Measurements from ENCODE around the gene GALR2. TPM values are rescaled to one million over a fixed set of nuclear protein-coding genes. Genes with fewer than 3 reads are reported as not detected.

GALR2 gene
- total RNA-seq, 1 donor from 2014 or later, result not detected

- no peak for DNase-seq
These were observed 5.6 kb downstream of the GALR2 start for GRCh38 chr17:76079956-76080767.

- no peak for DNase-seq
These were observed 6.2 kb downstream of the GALR2 start for GRCh38 chr17:76080768-76081287.

- no peak for DNase-seq
These were observed 7.0 kb downstream of the GALR2 start for GRCh38 chr17:76081295-76082210.

- no peak for DNase-seq
These were observed 8.0 kb downstream of the GALR2 start for GRCh38 chr17:76082326-76083251.

GRCh38 chr17:76083536-76084182 lies 9.1 kb downstream of the GALR2 start:
- no peak for DNase-seq

DNA sequence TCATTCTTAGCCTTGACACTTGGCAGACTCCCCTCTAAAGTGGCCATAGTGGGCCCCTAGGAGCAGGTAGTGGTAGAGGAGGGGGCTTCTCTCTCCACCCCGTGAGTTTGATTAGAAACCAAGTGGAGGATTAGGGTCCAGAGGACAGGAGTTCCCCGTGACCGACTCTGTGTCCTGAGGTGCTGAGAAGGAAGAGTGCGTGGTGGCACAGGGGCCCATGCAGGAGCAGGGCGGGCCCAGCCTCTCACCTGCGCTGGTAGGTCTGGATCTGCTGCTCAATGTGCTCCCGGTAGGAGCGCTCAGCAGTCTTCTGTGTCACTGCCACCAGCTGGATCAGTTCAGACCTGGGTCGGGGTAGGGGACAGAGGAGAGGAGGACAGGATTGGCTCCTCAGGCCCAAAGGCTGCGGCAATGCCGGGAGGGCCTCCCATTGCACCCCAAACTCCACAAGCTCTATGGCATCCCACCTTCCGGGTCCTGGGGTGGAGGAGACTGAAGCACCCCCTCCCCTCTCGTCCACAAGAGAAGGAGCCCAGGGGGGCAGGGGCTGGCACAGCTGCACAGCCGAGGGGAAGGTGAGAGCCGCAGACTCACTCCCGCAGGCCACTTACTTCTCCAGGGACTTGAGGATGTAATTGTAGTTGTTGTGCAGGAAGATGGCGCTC lies 10.6 kb downstream of the GALR2 start:
- no peak for DNase-seq

DNA sequence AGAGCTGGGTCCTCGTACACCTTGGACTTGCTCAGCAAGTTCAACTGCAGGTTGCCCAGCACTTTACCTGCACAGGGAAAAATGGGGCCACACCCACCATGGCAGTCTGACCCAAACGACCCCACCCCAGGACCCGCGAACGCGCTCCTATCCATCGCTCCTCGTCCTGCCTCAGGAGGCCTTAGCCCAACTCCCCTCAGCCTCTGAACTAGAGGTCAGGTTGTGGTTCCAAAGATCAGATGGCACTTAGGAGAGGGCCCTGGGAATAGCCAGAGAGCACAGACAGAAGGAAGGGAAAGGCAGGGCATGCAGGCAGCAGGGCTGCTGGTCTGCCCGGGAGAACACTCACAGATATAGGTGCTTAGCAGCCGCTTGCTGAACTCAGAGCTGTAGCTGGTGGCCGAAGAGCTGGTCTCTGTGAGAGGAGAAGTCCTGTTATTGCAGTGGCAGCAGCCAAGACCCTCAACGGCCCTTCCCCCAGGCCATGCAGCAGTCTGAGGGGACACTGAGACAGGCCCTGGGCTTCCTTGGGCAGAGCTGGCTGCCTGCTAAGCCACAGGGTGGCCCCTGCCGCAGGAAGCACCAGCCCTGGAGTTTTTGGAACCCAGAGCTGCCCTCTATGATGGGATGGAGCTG lies 11.3 kb downstream of the GALR2 start:
- DNase-seq, result no peak

- no peak for DNase-seq
These were observed 11.8 kb downstream of the GALR2 start for GRCh38 chr17:76086384-76086783.

- DNase-seq, result no peak
These were observed 12.9 kb downstream of the GALR2 start for GRCh38 chr17:76087531-76087930.

GRCh38 chr17:76088041-76088867 lies 13.7 kb downstream of the GALR2 start:
- DNase-seq, result no peak

DNA sequence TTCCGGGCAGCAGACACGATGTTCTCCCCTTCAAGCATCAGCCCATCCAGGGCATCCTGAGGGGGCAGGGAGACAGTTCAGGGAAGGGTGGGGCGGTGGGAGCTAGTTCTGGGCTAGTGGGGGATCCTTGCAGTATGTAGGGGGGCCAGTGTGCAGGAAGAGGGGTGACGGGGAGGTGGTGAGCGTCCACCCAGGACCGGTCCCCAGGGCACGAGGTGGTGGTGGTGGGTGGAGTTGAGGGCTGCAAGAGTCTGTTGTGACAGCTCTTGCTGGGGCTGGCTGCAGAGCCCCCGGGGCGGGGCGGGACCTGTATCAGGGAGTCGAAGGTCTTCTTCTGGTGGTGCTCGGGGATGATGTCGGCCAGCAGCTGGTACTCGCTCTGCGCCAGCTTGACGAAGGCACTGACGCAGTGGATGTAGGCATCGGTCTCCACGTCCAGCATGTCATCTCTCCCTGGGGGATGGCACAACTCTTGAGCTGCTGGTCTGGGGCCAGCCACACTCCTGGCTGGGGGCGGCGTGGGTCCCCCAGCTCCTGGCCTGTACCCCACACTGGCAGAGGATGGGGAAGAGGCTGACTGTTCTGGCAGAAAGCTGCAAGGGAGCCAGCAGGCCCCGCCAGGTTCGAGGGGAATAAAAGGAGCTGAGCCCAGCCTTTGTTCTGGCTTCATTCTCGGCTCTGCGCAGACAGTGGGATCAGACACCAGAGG lies 14.4 kb downstream of the GALR2 start:
- no peak for DNase-seq

DNA sequence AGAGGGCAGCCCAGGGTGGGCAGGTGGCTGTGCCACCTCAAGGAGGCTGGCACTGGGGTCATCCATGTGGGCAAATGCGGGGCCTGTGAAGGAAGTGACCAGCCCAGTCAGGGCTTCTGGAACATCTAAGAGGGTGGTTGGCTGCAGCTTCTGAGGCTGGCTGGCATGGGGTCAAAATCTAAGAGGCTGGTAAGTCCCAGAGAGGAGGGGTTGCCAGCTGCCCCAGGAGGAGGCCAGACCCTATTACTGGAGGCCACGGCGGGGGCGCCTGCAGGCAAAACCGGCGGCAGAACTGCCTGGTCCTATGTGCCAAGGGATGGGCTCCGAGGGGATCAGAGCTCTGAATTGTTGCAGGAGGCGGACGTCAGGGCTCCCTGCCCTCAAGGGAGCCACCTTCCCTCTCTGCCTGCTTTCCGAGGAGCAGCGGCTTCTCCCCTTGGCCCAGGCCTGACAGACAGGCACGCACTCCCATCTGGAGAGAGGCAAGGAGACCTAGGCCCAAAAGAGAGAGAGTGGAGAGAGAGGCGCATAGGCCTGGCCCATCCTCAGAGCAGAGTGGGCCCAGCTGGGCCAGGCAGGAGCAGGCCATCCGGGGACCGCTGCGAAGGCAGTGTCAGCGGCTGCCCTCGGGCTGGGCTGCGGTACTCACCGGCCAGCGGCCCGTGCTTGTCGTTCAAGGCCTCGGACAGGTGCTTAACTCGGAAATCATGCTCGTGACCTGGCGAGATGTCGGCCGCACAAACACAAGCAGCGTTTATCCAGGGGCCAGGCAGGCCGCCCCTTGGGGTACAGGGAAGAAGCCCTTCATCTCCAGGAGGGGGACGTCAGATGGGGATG lies 15.3 kb downstream of the GALR2 start:
- DNase-seq, result no peak

DNA sequence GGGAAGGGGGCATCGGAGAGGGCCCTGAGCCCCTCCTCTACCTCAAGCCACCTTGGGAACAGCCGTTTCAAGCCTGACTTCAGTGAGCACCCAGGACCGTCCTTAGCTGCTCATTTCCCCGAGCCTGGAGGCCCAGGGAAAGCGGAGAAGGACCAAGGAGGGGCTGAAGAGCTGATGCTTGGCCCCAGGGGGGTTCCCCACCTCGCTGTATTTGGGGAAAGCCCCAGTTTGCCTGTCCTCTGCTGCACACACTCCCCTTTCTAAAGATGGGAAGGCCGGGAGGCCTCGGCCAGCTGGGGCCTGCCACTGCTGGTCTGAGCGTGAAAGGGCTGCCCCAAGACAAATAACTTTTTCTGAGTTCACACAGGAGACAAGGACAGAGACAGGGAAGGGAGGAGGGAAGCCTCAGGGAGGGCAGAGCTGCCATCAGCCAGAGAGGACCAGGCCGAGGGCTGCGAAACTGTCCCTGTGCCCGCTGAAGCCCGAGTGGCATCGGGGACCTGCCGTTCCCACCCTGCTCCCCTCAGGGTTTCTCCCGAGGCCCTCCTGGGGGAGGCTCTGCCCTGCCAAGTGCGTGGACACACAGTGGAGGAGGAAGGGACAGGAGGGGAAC lies 16.0 kb downstream of the GALR2 start:
- DNase-seq, result no peak

DNA sequence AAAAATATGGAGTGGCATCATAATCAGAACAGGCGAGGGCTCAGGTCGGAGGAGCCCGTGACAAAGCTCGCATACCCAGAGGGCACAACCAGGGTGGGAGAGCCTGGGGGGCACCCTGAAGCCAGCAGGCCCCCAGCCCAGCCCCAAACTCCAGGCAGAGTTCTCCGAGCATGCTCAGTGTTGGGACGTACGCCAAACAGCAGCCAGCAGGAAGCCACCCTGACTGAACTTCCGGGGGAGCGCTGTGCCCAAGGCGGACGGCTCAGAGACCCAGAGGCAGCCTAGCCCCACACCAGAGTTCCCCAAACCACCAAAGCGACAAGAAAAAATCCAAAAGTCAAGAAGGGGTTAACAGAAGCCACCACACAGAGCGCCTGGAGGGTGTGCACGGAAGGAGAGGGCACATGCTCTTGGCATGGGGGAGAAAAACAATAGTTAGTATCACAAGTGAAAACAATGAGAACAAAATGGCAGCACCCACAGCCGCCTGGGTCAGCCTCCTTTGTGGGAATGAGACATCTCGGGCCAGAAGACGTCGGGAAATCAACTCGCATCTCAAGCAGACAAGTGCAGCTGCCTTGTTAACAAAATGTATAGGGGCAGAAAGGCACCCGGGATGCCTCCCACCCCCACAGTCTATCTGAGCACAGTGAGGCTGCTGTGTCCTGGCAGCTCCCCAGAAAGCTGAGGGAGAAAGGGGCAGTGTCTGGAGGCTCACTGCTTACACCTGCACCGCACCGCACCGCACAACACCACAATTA lies 17.1 kb downstream of the GALR2 start:
- DNase-seq, result no peak

DNA sequence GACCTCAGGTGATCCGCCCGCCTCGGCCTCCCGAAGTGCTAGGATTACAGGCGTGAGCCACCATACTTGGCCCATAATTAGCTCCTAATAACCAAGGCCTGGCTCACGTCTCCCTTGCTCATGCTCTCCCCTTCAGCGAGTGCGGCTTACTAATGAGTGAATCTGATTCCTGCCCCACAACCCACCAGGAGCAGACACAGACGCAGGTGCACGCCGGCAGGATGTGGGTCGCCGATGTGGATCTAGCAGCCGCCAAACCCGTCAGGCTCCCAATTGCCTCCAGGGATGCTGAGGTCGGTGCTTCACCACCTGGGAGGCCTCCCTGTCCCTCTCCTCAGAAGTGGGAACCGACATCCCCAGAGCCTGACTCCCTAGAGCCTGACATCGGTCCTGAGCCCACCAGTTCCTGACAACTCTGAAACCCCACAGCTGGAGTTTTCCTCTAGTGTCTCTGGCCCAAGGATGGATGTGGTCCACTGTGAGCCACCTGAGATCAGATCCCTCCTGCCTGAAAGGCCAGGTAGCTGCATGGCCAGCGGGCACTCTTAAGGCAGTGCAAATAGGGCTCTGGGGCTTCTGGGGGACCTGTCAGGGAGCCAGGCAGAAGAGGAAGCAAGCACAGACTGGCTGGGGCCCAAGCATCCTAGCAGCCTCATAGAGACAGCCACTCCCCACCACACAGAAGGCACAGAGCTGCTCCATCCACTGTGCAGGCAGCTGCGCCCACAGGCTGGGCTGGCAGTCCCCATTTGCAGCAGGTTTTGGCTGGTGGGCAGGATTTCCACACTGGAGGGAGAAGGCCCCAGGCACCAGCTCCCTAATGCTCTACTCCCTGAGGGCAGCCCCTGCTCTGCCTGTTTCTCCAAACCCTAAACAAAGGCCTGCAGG lies 18.2 kb downstream of the GALR2 start:
- no peak for DNase-seq

GRCh38 chr17:76094046-76094445 lies 19.5 kb downstream of the GALR2 start:
- DNase-seq, result no peak

All from occipital lobe (tissue), 2 donors.